ENCODE results near the gene CMTM7.

DNA sequence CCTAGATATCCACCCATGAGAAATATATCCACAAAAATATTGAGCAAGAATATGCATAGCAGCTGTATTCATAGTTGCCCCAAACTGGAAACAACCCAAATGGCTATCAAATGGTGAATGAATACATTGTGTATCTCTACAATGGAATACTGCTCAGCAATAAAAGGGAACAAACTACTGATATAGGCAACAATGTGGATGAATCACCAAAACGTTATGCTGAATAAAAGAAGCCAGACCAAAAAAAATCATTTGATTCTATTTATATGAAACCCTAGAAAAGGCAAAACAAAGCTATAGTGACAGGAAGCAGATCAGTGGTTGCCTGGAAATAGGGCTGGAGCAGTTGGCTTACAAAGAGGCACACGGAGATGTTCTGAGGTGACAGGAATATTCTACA is 15.5 kb upstream of the CMTM7 start:
- TF ChIP-seq, protein P1, sequence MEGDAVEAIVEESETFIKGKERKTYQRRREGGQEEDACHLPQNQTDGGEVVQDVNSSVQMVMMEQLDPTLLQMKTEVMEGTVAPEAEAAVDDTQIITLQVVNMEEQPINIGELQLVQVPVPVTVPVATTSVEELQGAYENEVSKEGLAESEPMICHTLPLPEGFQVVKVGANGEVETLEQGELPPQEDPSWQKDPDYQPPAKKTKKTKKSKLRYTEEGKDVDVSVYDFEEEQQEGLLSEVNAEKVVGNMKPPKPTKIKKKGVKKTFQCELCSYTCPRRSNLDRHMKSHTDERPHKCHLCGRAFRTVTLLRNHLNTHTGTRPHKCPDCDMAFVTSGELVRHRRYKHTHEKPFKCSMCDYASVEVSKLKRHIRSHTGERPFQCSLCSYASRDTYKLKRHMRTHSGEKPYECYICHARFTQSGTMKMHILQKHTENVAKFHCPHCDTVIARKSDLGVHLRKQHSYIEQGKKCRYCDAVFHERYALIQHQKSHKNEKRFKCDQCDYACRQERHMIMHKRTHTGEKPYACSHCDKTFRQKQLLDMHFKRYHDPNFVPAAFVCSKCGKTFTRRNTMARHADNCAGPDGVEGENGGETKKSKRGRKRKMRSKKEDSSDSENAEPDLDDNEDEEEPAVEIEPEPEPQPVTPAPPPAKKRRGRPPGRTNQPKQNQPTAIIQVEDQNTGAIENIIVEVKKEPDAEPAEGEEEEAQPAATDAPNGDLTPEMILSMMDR (IDR thresholded peaks at IDR 0.05): no peak
- no peak for TF ChIP-seq POLR2A (IDR thresholded peaks at IDR 0.05)

Measured in adrenal gland (tissue), 5 donors.